T-helper 9 cell (primary cell): ENCODE results near the gene MECP2.
"Not testable (repeated sequence)": the region's sequence is repeated elsewhere in the genome, so short reads cannot be mapped to it uniquely, and the experiment has no call there.

Source experiments
- DNase-seq: peaks from one replicate; pipeline ENCODE4 v3.0.0-alpha.2; 2020
- total RNA-seq, 2 donors: gene quantifications; one replicate each; lab custom pipeline; 2026; lab: John Stamatoyannopoulos, UW

MECP2 gene
- 149 to 176 reads per million in 2 donors for total RNA-seq

DNA sequence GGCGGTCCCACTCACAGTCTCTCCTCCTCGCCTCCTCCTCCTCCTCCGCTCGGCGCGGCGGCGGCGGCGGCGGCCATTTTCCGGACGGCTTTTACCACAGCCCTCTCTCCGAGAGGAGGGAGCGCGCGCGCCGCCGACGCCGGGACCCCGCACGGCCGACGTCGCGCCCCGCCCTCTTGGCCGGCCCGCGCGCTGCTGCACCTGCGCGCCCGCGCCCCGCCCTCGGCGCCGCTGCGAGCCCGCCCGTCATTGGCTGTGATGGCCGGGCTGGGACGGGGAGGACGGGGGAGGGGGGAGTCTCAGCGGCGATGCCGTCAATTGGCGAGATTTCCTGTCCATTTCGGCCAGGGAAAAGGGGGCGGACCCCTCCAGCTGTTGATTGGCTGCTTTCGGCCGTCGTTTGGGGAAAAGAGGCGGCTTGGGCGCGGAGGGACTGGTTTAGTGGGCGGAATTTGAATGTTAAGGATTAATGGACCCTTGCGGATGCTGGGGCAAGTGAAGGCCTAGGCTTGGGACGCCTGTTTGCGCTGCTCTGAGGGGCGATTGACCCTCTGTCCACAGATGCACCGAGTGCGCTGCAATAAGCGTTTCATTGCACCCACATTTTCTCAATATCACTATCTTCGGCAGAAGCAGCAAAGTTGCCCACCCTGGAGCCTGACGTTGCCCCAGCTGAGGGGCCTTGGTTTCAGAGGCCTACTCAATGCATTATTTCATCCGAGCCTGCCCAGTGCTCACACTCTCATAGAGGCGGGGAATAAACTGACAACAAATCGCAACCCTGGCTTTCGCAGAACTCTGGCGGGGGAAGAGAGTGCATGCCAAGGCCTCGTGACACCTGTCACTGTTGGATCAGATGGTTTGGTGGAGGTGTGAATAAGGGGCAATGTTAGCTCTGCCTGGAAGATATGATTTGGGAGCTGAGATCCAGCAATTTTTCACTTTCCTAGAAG is at the start of gene MECP2:
TSS of gene MECP2 (minus strand) at position 129 of the 953 bp plus-strand sequence.
- peak; percentile 72 for DNase-seq

DNA sequence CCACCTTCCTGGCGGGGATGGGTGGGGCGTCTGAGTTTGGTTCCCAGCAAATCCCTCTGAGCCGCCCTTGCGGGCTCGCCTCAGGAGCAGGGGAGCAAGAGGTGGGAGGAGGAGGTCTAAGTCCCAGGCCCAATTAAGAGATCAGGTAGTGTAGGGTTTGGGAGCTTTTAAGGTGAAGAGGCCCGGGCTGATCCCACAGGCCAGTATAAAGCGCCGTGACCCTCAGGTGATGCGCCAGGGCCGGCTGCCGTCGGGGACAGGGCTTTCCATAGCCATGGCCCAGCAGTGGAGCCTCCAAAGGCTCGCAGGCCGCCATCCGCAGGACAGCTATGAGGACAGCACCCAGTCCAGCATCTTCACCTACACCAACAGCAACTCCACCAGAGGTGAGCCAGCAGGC is 46.5 kb upstream of the MECP2 start, which contains the start of gene OPN1LW:
TSS of gene OPN1LW (plus strand) at position 234 of the 400 bp plus-strand sequence. CDS start at position 275, 41 bp downstream.
- DNase-seq: not testable (repeated sequence)

DNA sequence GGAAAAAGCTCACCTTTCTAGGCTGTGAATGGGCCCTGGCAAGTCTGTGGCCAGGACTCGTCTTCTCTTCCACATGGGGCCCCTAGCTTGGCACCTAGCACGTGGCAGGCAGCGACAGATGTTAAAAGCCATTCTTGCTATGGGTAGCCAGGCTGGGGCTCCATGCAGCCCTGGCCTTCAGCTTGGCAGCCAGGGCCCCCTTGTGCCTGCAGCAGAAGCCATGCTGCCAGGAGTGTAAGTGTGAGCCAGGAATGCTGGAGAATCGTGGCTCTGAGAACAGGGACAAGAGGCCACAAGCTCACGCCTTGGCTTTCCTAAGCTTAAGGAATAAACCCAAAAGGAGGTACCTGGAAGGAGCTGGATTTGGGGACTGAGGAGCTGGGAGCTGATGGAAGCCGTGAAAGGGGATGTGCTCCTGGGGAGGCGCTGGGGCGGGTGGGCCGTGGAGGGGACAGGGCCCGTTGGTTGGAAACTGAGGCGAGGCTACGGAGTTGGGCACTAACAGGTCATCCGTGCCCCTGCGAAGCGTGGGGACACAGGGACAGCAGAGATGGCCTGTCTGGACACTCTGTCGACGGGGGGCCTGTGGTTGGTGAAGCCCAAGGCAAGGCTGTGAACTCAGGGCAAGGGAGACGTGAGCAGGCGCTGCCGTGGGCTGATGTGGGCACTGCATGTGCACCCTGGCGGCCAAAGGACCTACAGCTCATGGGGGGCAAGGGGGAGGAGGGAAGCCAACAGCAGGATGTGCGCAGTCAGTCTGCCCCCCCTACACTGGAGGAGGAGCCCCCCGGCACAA is 45.6 kb upstream of the MECP2 start:
- no peak for DNase-seq

DNA sequence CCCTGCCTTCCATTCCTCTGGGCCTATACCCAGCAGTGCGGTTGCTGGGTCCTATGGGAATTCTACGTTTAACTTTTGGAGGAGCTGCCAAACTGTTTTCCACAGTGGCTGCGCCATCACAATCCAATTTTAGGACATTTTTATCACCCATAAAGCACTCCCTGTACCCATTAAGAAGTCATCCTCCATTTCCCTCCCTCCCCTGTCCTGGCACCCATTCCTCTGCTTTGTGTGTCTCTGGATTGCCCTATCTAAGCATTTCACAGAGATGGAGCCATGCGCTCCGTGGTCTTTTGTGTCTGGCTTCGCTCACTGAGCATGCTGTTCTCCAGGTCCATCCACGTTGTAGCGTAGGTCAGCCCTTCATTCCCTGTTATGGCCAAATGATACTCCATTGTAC is 44.9 kb upstream of the MECP2 start:
- DNase-seq: no peak

DNA sequence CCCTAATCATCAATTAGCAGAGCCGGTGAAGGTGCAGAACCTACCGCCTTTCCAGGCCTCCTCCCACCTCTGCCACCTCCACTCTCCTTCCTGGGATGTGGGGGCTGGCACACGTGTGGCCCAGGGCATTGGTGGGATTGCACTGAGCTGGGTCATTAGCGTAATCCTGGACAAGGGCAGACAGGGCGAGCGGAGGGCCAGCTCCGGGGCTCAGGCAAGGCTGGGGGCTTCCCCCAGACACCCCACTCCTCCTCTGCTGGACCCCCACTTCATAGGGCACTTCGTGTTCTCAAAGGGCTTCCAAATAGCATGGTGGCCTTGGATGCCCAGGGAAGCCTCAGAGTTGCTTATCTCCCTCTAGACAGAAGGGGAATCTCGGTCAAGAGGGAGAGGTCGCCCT is 43.2 kb upstream of the MECP2 start:
- DNase-seq: no peak

DNA sequence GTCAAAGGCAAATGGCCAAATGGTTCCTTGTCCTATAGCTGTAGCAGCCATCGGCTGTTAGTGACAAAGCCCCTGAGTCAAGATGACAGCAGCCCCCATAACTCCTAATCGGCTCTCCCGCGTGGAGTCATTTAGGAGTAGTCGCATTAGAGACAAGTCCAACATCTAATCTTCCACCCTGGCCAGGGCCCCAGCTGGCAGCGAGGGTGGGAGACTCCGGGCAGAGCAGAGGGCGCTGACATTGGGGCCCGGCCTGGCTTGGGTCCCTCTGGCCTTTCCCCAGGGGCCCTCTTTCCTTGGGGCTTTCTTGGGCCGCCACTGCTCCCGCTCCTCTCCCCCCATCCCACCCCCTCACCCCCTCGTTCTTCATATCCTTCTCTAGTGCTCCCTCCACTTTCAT is 42.7 kb upstream of the MECP2 start:
- no peak for DNase-seq

DNA sequence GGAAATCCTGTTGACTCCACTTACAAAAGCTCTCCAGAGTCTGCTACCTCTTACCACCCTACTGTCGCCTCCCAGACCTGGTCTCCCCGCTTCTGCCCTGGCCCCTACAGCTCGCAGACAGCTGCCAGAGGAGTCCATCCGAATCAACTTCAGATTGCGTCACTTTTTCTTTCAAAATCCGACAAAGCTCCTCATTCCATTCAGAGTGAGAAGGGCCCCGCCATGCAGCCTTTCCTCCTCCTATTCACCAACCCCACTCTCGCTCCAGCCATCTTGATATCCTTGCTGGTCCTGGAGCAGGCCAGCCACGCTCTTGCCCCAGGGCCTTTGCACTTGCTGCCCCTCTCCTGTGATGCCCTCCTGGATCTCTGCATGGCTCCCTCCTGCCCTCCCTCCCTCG is 41.3 kb upstream of the MECP2 start:
- no peak for DNase-seq

DNA sequence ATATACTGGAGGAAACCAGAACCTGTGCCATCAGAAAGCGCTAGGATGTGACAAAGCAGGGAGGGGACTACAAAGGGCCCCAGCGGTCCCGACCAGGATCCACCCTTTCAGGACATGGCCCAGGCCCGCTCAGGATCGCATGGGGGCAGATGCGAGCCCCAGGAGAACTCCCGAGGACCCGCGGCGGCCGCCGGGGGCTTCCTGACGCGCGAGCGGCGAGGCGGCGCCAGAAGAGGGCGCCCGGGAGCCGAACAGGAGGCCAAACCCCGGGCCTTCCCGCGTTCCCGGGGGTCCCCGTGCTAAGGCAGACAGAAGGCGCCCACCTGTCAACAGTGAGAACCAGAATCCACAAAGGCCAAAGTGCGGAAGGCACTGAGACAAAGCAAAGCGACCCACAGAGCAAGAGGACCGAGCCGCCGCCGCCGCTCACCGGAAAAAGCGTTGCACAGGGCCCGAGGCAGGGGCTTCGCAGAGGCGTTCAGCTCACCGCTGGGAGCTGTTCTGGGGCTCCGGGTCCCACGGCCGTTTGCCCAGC is 39.2 kb upstream of the MECP2 start:
- peak; percentile 59 for DNase-seq

DNA sequence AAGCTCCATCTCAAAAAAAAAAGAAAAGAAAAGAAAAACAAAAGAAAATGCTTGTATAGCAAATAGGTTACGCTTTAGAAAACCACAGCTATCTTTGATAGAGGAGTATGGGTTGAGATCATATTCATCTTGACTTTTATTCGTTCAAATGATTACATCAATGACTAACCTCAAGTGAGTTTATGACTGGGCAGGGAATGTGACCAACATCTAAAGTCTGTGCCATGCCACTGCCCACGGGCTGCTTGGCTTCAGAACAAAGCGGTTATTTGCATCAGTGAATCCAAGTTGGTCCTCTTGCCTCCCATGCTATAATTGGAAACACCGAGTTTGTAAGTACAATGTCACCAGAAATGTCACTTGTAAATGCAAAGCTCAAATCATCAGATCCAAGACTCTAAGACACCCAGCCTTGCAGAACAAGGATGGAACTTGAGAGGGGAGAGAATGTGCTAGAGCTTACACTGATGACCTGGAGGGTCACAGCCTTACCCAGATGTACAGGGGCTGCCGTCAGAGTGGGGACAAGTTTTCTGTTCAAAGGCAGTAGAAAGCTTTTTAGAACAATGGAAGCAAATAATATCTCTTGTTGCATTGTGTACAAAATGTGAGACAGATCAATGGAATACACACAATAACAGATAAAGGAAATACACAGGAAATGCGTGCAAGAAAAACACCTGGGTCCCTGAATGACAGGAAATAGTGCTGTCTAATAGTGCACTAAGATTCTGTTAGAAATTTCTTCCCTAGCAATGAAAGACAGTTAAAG is 38.1 kb upstream of the MECP2 start:
- DNase-seq: no peak

DNA sequence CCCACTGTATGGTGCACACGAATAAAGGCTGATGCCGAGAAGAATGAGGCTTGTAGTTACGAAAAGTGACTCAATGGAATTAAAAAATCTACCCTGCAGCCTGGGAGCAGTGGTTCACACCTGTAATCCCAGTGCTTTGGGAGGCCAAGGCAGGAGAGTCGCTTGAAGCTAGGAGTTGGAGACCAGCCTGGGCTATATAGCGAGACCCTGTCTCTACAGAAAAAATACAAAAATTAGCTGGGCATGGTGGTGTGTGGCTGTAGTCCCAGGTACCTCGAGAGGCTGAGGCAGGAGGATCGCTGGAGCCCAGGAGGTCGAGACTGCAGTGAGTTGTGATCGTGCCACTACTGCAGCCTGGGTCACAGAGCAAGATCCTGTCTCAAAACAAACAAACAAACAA is 34.8 kb upstream of the MECP2 start:
- DNase-seq: no peak

DNA sequence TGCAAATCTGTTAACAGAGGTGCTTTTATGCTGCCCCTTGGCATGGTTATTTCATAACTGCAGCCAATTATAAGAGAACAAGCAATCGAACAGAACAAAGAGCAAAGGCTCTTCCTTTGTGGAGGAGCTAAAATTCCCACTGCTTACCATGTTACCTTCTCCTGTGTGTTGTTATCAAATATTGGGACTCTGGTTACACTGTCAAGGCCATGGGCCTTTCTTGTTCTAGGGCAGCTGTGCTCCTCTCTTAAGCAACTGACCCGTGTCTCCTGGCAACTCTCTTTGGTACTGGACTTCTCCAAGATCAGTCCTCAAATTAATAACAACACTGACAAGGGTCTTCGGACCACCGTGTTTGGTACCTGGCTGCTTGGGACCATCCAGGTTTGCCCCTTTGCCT is 34.4 kb upstream of the MECP2 start:
- no peak for DNase-seq

DNA sequence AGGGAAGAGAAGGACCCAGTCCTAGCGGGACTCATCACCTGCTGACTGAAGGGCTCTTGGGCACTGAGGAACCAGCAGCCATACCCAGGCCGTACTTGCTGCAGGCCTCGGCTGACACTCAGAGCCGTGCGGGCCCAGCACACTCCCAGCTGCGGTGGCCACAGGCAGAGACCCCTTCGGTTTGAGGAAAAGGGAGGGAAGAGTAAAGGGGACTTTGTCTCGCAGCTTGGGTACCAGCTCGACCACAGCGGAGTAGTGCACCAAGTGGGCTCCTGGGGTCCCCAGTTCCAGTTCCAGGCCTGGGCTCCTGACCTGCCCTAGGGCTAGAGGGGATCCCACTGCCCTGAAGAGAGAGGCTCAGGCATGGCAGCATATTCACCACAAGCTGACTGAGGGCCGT is 28.6 kb upstream of the MECP2 start:
- no peak for DNase-seq

DNA sequence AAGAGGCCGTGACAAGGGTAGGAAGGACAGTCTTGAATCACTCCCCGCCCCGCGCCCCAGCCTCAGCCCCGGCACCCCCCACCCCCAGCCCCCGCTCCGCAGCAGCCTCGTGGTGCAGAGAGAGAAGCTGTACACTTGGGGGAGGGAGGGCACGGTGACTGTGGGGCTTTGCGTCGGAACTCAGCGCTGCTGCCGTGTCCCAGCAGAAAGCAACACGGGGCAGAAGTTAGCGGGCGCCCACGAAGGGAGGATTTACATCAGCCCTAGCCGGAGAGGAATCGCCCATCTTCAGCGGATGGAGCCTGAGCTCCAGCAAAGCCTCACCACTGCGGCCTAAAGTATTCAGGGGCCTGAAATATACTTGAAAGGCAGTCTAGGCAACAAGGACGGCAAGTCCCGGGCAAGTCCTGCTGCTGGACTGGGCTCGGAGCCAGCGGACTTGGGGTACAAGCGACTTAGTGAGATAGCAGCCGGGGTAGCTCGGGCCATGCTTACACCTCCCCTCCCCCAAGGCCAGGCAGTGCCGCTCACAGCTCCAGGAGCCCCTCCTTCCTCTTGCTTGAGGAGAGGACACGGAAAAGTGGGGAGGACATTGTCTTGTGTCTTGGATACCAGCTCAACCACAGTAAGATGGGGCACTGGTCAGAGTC is 28.0 kb upstream of the MECP2 start:
- no peak for DNase-seq

DNA sequence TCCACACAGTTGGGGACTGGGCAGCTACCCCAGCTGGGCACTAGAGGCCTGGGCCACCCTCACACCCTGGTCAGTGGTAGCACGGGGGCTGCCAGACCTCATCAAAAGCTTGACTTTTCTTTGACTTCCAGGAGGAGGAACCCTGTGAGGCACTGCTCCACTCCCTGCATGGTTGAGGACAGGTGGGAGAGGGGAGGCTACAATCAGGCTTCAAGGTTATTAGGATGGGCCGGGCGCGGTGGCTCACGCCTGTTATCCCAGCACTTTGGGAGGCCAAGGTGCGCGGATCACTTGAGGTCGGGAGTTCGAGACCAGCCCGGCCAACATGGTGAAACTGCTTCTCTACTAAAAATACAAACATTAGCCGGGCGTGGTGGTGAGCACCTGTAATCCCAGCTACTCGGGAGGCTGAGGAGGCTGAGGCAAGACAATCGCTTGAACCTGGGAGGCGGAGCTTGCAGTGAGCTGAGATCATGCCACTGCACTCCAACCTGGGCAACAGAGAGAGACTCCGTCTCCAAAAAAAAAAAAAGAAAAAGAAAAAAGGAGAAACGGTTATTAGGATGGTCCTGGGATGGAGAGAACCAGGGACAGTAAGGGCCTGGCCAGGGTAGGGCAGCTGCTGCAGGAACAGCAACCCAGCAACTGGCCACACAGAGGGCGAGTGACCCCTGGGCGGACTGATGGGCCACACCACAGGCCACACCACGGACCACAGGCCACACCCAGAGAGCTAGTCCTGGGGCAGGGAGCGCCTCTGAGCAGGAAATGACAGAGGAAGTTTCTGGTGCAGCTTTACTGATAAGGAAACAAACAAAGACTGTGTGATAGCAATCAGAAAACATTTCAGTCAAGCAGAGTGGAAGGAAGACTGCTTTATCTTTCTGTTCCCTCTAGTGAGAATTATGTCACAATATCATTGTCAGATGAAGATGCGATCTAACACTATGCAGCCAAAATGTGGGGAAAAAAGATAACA is 26.0 kb upstream of the MECP2 start:
- DNase-seq: peak; percentile 18

DNA sequence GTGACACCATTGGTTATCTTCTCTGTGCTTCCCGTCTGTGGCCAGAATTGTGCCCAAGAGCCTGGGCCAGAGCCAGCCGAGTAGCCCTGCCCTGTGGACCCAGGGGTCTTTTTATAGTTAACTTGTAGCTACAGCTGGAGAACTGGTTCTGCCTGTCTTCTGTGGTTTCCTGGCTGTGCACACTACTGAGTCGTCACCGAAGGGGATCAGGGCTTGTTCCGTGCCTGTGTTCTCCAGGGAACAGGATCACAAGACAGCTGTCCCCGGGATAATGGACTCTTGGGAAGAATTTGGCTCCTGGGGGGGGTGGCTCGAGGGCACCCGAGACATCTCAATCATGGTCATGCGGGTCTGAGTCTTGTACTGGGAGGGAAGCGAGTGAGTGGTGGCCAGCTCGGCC is 24.4 kb upstream of the MECP2 start:
- no peak for DNase-seq

DNA sequence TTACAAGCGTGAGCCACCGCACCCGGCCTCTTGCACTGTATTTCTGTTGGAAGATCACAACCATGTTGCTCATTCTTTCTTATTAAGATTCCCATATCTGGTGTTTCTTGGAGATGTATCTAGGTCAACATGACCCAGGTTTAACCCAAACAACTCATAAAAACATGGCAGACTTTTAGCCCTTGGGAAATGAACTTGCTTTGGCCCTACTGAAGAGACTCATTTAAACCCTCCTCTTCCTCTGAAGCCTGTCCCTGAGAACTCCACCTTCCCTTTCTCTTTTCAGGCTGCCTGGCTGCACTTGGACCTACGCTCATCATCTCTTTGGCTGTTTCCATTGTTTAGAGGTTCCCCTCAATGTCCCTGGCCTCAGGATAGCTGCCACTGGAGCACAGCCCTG is 23.7 kb upstream of the MECP2 start:
- DNase-seq: no peak

DNA sequence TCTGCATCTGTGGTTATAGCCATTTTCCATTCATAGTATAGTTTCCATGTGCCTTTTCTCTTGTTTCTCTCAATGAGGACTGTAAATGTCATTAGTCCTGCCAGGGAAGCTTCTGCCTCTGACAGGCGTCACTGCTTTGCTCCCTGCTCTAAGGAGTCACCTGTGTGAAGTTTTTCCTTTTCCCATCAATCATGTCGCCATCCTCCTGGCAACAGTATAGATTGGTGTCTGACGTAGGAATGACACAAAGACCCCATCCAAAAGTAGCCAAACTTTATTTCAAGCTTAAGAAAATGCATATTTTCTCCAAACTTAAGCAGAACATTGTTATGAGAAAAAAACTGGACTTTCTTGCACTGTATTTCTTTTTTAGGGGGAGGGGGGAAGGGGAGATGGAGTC is 23.1 kb upstream of the MECP2 start:
- no peak for DNase-seq

DNA sequence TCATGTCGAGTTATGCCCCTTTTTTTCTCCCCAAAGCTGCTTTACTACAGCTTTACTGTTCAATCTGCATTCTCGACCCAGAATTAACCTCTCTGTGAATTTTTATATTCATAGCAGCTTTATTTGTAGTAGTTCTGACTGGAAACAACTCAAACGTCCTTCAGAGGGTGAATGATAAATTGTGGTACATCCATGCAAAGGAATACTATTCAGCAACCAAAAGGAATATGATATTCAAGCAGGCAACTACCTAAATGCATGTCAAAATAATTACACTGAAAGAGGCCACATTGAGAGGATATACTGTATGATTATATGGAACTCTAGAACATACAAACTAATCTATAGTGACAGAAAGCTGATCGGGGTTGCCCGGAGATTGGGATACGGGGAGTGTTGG is 20.0 kb upstream of the MECP2 start:
- DNase-seq: no peak

DNA sequence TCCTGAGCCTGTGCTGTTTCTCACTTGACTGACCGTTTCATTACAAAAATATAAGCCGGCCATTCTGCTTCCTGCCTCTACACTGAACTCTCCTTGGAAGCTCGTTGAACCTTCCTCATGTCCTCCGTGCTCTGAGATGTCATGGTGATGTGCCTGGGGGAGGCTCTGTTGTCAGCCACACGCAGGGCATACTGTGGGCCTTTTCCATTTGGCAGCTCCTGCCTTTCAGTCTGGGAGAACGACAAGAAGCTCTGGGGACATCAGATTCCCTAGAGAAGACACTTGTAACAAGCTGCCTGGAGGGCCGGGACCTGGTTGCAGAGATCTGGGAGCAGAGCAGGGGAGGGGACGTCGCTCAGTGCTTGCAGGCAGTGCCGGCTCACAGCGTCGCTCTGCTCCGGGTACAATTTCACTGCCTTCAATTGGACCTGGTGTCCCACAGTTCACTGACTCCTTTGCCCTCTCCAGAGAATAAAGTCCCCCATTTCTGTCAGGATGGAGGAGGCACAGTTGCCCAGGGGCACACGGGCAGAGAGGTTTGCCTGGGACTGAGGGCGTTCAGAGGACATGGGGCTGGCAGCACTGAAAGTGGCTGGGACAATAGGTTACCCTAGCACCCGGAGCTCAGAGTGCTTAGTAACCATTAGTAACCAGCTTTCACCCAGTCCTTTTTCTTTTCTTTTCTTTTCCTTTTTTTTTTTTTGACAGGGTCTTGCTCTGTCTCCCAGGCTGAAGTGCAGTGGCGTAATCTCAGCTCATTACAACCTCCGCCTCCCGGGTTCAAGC is 19.1 kb upstream of the MECP2 start:
- no peak for DNase-seq

DNA sequence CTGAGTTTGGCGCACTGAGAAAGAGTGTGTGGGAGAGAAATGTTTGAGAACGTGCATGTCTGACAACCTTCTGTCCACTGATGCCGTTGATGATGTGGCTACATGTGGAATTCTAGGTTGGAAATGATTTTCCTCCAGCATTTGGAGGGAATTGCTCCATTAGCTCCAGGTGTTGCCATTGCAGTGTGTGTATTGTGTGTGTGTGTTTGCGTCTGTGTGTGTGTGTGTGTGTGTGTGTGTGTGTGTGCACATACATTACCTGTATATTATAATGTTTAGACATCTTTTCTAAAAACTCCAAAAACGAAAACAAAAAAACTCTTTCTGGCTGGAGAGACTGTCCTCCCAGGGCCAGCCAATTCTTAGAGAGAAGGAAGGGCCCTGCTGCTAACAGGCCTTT is 18.2 kb upstream of the MECP2 start:
- DNase-seq: no peak
